Eye (tissue), 1 donor: Measurements from ENCODE around the gene ZNF407.

Experiments
- DNase-seq: peaks from one replicate; pipeline ENCODE4 v3.0.0-alpha.2; 2015

Gene ZNF407

DNA sequence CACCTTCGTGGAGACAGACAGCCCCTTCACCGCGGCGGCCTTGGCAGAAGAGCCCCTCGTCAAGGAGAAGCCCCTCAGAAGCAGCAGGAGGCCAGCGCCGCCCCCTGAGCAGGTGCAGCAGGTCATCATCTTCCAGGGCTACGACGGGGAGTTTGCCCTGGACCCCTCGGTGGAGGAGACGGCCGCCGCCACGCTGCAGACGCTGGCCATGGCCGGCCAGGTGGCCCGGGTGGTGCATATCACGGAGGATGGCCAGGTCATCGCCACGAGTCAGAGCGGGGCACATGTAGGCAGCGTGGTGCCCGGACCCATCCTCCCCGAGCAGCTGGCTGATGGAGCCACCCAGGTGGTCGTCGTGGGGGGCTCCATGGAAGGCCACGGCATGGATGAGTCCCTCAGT, 465.5 kb downstream of the ZNF407 start:
- DNase-seq = no peak

DNA sequence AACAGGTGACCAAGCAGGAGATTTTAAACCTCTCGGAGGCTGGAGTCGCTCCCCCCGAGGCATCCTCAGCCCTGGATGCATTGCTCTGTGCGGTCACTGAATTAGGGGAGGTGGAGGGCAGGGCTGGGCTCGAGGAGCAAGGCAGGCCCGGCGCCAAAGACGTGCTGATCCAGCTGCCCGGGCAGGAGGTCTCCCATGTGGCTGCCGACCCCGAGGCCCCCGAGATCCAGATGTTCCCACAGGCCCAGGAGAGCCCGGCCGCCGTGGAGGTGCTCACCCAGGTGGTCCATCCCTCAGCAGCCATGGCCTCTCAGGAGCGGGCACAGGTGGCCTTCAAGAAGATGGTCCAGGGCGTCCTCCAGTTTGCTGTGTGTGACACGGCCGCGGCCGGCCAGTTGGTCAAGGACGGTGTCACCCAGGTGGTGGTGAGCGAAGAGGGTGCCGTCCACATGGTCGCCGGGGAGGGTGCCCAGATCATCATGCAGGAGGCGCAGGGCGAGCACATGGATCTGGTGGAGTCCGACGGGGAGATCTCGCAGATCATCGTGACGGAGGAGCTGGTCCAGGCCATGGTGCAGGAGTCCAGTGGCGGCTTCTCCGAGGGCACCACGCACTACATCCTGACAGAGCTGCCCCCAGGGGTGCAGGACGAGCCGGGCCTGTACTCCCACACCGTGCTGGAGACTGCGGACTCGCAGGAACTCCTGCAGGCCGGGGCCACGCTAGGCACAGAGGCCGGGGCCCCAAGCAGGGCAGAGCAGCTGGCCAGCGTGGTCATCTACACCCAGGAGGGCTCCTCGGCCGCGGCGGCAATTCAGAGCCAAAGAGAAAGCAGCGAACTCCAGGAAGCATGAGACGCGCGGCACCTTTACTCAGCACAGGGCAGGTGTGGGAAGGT, 466.2 kb downstream of the ZNF407 start:
- DNase-seq = no peak

- DNase-seq = no peak
Measured at GRCh38 chr18:75064513-75064905, 466.8 kb downstream of the ZNF407 start.

DNA sequence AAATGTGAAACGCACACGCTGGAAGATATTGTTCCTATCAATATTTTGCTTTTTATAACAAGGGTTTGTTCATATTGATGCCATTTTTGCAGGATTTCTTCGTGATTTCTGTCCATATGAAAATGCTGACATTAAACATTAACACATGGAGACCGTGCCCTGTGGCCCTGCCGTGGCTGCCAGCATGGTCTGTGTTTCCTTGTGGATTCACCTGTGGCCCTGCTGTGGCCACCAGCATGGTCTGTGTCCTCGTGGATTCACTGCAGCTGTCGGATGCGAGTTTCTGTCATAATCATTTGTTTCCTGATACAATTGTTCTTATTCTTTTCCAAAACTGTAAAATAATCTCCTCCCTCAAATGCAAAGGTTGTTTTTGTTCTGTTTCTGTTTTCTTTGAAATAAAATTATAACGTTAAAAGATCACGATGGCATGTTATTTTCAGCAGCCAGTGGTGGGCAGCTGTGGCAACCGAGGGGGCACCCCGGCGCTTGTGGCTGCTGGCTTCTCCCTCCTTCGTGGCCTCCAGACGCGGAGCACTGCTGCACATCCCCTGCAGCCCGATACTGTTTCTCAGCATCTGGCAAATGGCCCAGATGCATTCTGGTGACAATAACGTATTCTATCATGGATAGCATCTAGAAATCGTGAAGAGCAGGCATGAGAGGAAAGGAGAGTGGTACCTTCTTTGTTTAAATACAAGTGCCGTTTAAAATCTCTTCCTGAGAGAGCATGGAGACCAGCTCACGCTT, 467.8 kb downstream of the ZNF407 start:
- no peak for DNase-seq

GRCh38 chr18:75066021-75066880, 468.6 kb downstream of the ZNF407 start:
- no peak for DNase-seq

- no peak for DNase-seq
Measured at GRCh38 chr18:75066936-75067335, 469.3 kb downstream of the ZNF407 start.

GRCh38 chr18:75067996-75068645, 470.5 kb downstream of the ZNF407 start:
- DNase-seq = no peak

GRCh38 chr18:75068682-75069435, 471.2 kb downstream of the ZNF407 start:
- peak; percentile 43 for DNase-seq

- DNase-seq = no peak
Measured at GRCh38 chr18:75070235-75070624, 472.6 kb downstream of the ZNF407 start.

DNA sequence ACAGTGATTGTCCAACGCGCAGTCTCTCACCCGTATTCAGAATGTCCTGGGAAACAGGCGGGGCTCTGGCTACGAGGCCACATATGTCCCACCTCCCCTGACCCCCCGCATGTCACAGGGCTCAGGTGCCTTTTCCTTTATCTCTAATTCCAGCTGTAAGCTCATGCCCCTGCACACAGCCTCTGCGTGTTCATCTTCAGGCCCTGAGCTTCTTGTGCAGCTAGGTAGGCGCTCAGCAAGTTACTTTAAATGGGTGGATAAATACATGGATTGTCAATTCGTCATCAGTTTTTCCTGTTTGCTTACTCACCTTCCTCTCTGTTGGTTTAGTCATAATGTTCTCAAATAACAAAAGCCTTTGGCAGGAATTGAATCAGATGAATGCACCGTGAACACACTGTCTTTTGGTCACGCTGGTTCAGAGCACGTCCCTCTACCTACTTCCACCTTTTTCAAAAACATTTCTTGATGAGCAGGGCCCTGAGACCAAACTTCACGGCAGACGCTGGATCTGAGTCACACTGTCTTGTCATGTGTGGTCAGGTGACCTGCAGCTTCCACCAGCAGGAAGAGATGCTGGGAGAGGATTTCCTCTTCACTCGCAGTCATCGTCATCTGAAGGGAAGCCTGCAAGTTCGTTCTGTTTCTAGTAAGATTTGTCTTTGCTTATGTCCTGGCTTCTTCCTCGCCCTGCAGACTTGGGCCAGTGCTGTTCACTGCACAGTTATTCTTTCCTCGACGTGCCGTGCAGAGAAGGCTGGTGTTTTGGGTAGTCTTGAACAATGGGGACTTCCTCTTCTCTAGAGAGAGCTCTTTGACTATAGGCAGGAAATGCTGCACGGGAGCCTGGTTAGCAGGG, 473.2 kb downstream of the ZNF407 start:
- DNase-seq = no peak

DNA sequence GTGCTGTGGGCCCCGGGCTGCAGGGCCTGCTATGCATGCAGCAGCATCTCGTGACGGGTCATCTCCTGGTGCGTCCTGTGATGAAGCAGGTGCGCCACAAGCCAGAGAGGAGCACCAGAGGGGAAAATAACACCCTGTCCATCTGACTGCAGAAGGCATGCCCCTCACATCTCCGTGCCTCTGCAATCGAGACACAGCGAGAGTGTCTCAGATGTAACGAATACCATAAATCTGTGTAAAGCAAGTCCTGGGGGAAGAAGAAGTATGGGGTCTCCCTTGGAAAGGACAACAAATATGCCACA, 473.8 kb downstream of the ZNF407 start:
- no peak for DNase-seq

- no peak for DNase-seq
Measured at GRCh38 chr18:75071866-75072671, 474.4 kb downstream of the ZNF407 start.

GRCh38 chr18:75072672-75073371, 475.2 kb downstream of the ZNF407 start:
- no peak for DNase-seq

DNA sequence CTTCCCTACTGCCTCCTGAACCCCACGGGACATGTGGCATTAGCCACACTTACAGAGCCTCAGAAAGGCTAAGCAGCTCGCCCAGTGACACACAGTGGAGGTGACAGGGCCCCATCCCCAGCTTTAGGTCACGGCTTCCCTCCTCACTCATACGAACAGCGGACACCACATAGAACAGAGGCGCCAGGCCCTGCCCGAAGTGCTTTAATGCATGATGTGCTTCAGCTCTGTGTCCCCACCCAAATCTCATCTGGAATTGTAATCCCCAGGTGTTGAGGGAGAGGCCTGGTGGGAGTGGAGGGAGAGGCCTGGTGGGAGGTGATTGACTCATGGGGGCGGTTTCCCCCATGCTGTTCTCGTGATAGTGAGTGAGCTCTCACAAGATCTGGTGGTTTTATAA, 476.0 kb downstream of the ZNF407 start:
- no peak for DNase-seq

- DNase-seq = no peak
Measured at GRCh38 chr18:75074196-75075015, 476.7 kb downstream of the ZNF407 start.

DNA sequence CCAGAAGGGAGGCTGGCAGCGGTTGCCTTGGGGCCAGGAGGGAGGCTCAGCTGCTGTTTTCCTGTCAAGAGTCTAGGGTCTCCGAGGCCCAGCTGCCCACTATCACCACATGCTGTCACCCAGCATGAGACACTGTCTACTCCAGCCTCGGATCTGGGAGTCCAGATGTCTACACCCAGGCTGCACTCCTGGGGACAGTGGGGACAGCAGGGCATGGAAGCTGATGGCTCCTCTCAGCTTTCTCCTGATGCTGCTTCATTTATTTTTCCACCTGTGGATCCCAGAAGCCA, 477.3 kb downstream of the ZNF407 start:
- peak; percentile 26 for DNase-seq

DNA sequence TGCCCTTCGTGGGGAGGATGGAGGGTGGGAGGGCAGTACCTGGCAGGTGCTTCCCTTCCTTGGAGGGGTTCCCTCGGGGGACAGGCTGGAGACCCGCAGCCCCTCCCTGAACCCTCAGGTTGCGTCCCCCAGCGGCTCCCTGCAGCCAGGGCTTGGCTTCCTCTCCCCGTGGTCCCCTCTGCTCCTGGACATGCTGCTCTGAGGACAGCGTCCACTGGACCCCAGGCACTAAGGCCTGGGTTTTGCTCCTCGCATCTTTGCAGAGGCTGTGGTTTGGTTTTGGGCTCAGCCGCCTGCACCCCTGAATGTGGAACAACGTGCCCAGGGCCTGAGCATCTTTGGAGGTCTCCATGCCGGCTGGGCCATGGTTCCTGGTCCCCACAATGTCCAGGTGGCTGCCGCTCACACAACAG, 477.8 kb downstream of the ZNF407 start:
- no peak for DNase-seq

DNA sequence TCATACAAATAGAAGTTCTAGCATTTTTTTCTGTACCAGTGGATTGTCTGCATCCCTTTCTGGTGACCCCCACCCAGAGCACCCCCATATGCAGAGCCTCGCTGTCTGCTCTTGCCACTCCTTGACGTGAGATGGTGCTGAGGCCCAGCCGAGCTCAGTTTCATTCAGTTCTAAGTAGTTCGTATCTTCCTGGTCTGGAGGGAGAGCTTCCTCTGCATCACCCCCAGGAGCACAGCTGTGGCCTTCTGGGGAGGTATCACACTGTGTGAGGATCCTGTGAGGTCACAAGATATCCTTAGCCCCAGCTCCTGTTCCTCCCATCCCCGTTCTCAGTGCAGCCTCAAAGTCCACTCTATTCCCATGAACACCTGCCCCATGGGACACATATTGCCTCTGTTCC, 478.6 kb downstream of the ZNF407 start:
- DNase-seq = no peak

DNA sequence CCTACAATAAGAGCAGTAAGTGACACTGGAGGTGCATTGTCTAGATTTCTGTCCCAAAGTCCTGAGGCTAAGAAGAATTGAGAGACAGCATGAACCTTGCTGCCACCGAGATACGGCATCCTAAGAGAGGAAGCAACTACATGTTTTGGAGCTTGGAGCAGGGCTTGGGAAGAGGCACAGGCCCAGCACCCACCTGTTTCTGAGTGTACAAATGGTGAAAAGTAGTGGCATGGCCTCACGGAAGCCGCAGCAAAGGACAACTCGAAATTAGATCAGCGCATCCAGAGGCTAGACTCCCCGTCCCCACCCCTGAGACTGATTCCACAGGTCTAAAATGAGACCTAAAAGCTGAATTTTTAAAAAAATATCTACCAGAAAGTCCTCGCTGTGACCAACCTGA, 483.8 kb downstream of the ZNF407 start:
- no peak for DNase-seq
